H1 (cell line): ENCODE data around the gene PSG2. TPM values are rescaled to one million over a fixed set of nuclear protein-coding genes. Genes with fewer than 3 reads are reported as not detected.

Experiments
- CTCF ChIA-PET: fragments of 300-600 bp; sonication (Branson Sonifier 250); formaldehyde crosslinking; loops from one replicate; lab custom pipeline; 2021; ENCODE audit not compliant: partially characterized antibody; lab: Charles Lee
- POLR2A ChIA-PET: fragments of 300-600 bp; sonication (Branson Sonifier 250); formaldehyde crosslinking; loops from one replicate; lab custom pipeline; 2021; ENCODE audit warnings: inconsistent platforms; ENCODE audit not compliant: partially characterized antibody; lab: Charles Lee
- DNase-seq, 2 experiments: peaks; one replicate each; pipeline versions ENCODE4 v3.0.0 to v3.0.0-alpha.2; 2010 to 2022; ENCODE audit warnings: low spot score in 2 of 2, low read depth in 1 of 2, mixed read lengths in 1 of 2
- FAIRE-seq: peaks from 2 replicates; lab custom pipeline; 2011; peaks lifted over from hg19 to GRCh38; lab: Jason Lieb, UNC
- H2AFZ ChIP-seq: 2 replicates; pipeline ENCODE4 v1.8.1; 2012; ENCODE audit warnings: low read length, inconsistent platforms
- H2AK5ac ChIP-seq: 2 replicates; pipeline ENCODE4 v1.6.1; 2013; ENCODE audit warnings: low read depth, low read length
- H2BK120ac ChIP-seq: replicated peaks from 2 replicates; pipeline ENCODE3; 2013; ENCODE audit warnings: low read depth, low read length, inconsistent platforms
- H2BK12ac ChIP-seq: 2 replicates; pipeline ENCODE4 v1.6.1; 2013; ENCODE audit warnings: low read depth, low read length
- H2BK15ac ChIP-seq: 2 replicates; pipeline ENCODE4 v1.6.1; 2013; ENCODE audit warnings: low read length
- H2BK20ac ChIP-seq: 2 replicates; pipeline ENCODE4 v1.6.1; 2013; ENCODE audit warnings: low read length
- H2BK5ac ChIP-seq: 2 replicates; pipeline ENCODE4 v1.6.1; 2013; ENCODE audit warnings: low read depth, low read length
- H3K14ac ChIP-seq: 2 replicates; pipeline ENCODE4 v1.6.1; 2013; ENCODE audit warnings: inconsistent platforms; ENCODE audit not compliant: insufficient read length
- H3K18ac ChIP-seq: 2 replicates; pipeline ENCODE4 v1.6.1; 2013; ENCODE audit warnings: low read length; ENCODE audit errors: extremely low read depth
- H3K23ac ChIP-seq: 2 replicates; pipeline ENCODE4 v1.6.1; 2013; ENCODE audit warnings: inconsistent platforms; ENCODE audit not compliant: insufficient read length
- H3K23me2 ChIP-seq: 2 replicates; pipeline ENCODE4 v1.6.1; 2013; ENCODE audit warnings: low read depth, low read length
- H3K27ac ChIP-seq: 2 replicates; pipeline ENCODE4 v1.6.1; 2011; ENCODE audit warnings: low read depth, low read length, inconsistent platforms
- H3K27me3 ChIP-seq, 4 experiments: replicated peaks in 1 of 4; 1 replicate in 1 of 4; 2 replicates in 3 of 4; pipeline versions ENCODE4 v1.6.1 to v1.8.1; 2011 to 2013; ENCODE audit warnings: low read length in 3 of 4, mild to moderate bottlenecking in 3 of 4, inconsistent platforms in 2 of 4, mixed read lengths in 2 of 4, moderate library complexity in 1 of 4; ENCODE audit not compliant: control insufficient read depth in 3 of 4, insufficient read depth in 3 of 4; ENCODE audit errors: extremely low read depth in 1 of 4
- H3K36me3 ChIP-seq, 4 experiments: 2 replicates each; pipeline versions ENCODE4 v1.6.1 to v1.8.1; 2011 to 2013; ENCODE audit warnings: mild to moderate bottlenecking in 4 of 4, low read length in 3 of 4, moderate library complexity in 2 of 4, control low read depth in 1 of 4, inconsistent platforms in 1 of 4; ENCODE audit not compliant: insufficient read depth in 4 of 4, control insufficient read depth in 2 of 4
- H3K4ac ChIP-seq: replicated peaks from 2 replicates; pipeline ENCODE3; 2013; ENCODE audit warnings: low read length, low read depth, mixed read lengths, inconsistent platforms; ENCODE audit not compliant: insufficient read length
- H3K4me1 ChIP-seq, 4 experiments: replicated peaks in 1 of 4; 1 replicate in 1 of 4; 2 replicates in 3 of 4; pipeline versions ENCODE4 v1.6.1 to v1.8.1; 2011 to 2013; ENCODE audit warnings: low read length in 3 of 4, inconsistent platforms in 2 of 4, mixed read lengths in 1 of 4; ENCODE audit not compliant: insufficient read depth in 4 of 4, control insufficient read depth in 3 of 4
- H3K4me2 ChIP-seq, 2 experiments: 2 replicates each; pipeline versions ENCODE4 v1.6.1 to v1.8.1; 2011 to 2013; ENCODE audit warnings: low read depth in 2 of 2, low read length in 2 of 2, control low read depth in 1 of 2, inconsistent platforms in 1 of 2, mild to moderate bottlenecking in 1 of 2; ENCODE audit not compliant: insufficient read depth in 1 of 2
- H3K4me3 ChIP-seq, 4 experiments: fragments of 200-600, 300-600 bp in 1 of 4; sonication (generic), shearing (Covaris generic), sonication (Bioruptor Twin) in 1 of 4; 2 replicates each; pipeline versions ENCODE4 v1.5.1 to v1.8.1; 2011 to 2016; ENCODE audit warnings: low read length in 4 of 4, low read depth in 3 of 4, control low read depth in 2 of 4, inconsistent platforms in 2 of 4, mild to moderate bottlenecking in 2 of 4, mixed read lengths in 1 of 4, moderate library complexity in 1 of 4; ENCODE audit not compliant: insufficient read depth in 2 of 4; ENCODE audit errors: extremely low read depth in 1 of 4
- H3K56ac ChIP-seq: replicated peaks from 2 replicates; pipeline ENCODE3; 2013; ENCODE audit warnings: low read depth, mild to moderate bottlenecking, mixed read lengths, low read length, inconsistent platforms; ENCODE audit not compliant: insufficient read length
- H3K79me1 ChIP-seq: 2 replicates; pipeline ENCODE4 v1.6.1; 2013; ENCODE audit warnings: low read depth, low read length, control low read depth
- H3K79me2 ChIP-seq, 2 experiments: 2 replicates each; pipeline versions ENCODE4 v1.6.1 to v1.8.1; 2012 to 2013; ENCODE audit warnings: low read length in 2 of 2, mild to moderate bottlenecking in 2 of 2, inconsistent platforms in 1 of 2; ENCODE audit not compliant: insufficient read depth in 2 of 2, control insufficient read depth in 1 of 2
- H3K9ac ChIP-seq, 4 experiments: replicated peaks in 1 of 4; 1 replicate in 1 of 4; 2 replicates in 3 of 4; pipeline versions ENCODE4 v1.6.1 to v1.8.1; 2011 to 2013; ENCODE audit warnings: low read depth in 3 of 4, low read length in 3 of 4, control low read depth in 2 of 4, mild to moderate bottlenecking in 2 of 4, moderate library complexity in 2 of 4, inconsistent platforms in 1 of 4; ENCODE audit errors: extremely low read depth in 1 of 4
- H3K9me3 ChIP-seq, 2 experiments: 2 replicates each; pipeline versions ENCODE4 v1.6.1 to v1.8.1; 2012 to 2013; ENCODE audit warnings: mild to moderate bottlenecking in 2 of 2, moderate library complexity in 2 of 2, control low read depth in 1 of 2, inconsistent platforms in 1 of 2, low read depth in 1 of 2, low read length in 1 of 2, mixed read lengths in 1 of 2; ENCODE audit not compliant: insufficient read depth in 2 of 2
- H4K20me1 ChIP-seq, 2 experiments: replicated peaks in 1 of 2; 2 replicates each; pipeline versions ENCODE3 to v1.8.1; 2011 to 2013; ENCODE audit warnings: inconsistent platforms in 2 of 2, low read length in 2 of 2, mild to moderate bottlenecking in 1 of 2; ENCODE audit not compliant: insufficient read depth in 2 of 2, control insufficient read depth in 1 of 2
- H4K5ac ChIP-seq: 2 replicates; pipeline ENCODE4 v1.6.1; 2013; ENCODE audit warnings: low read length, low read depth, mixed read lengths, inconsistent platforms; ENCODE audit not compliant: insufficient read length
- H4K8ac ChIP-seq: 2 replicates; pipeline ENCODE4 v1.8.0; 2013; ENCODE audit warnings: mild to moderate bottlenecking, moderate library complexity, low read length, inconsistent platforms; ENCODE audit not compliant: insufficient read depth; ENCODE audit errors: extremely low read depth
- H4K91ac ChIP-seq: replicated peaks from 2 replicates; pipeline ENCODE3; 2013; ENCODE audit warnings: low read length, mixed read lengths, inconsistent platforms; ENCODE audit not compliant: insufficient read length
- CBX8 ChIP-seq: fragments of 300-800, 300-1000 bp; sonication (generic); IDR thresholded peaks from 2 replicates; pipeline ENCODE4 v1.7.1; 2016; ENCODE audit warnings: low read depth, low read length, borderline replicate concordance
- EGR1 ChIP-seq: IDR thresholded peaks from 2 replicates; pipeline ENCODE4 v1.6.1; 2011; ENCODE audit warnings: low read depth, low read length, borderline replicate concordance
- KDM5A ChIP-seq: fragments of 200-600 bp; IDR thresholded peaks from 2 replicates; pipeline ENCODE4 v1.7.1; 2012; ENCODE audit warnings: mild to moderate bottlenecking, low read length, inconsistent platforms, mixed read lengths
- POU5F1 ChIP-seq: IDR thresholded peaks from 2 replicates; pipeline ENCODE4 v1.6.1; 2011; ENCODE audit warnings: low read depth, mild to moderate bottlenecking, low read length, moderate library complexity
- SIN3A ChIP-seq, 2 experiments: IDR thresholded peaks in 1 of 2; conservative IDR thresholded peaks in 1 of 2; 2 replicates each; pipeline ENCODE4 v1.6.1; 2011 to 2012; ENCODE audit warnings: low read length in 2 of 2, improper control_type of control experiment in 1 of 2, low read depth in 1 of 2, mild to moderate bottlenecking in 1 of 2
- SIRT6 ChIP-seq: IDR thresholded peaks from one replicate; pipeline ENCODE4 v1.7.1; 2012; ENCODE audit warnings: low read length, inconsistent platforms
- SUZ12 ChIP-seq: fragments of 200-600 bp; sonication (generic); IDR thresholded peaks from 2 replicates; pipeline ENCODE4 v1.6.1; 2012; ENCODE audit warnings: mild to moderate bottlenecking, inconsistent platforms, low read length, moderate library complexity, mixed read lengths
- WGBS, 2 experiments: shearing (Covaris generic) in 1 of 2; methylation state at CpG; one replicate each; pipeline versions ENCODE4 v1.1.6 to v1.1.7; 2013 to 2015; ENCODE audit warnings: low lambda C conversion rate in 2 of 2, mixed read lengths in 2 of 2, inconsistent platforms in 1 of 2, low coverage in 1 of 2, missing lambda C conversion rate in 1 of 2; ENCODE audit not compliant: insufficient replicate concordance in 2 of 2, insufficient coverage in 1 of 2, insufficient read length in 1 of 2; ENCODE audit errors: extremely low coverage in 1 of 2, missing lambda C conversion rate in 1 of 2; 5-methylcytosine and 5-hydroxymethylcytosine counted together
- polyA plus RNA-seq, 7 experiments: library from polyadenylated mRNA; depleted of rRNA in 3 of 7; stranded (reverse) in 5 of 7; unstranded in 2 of 7; fragments of >200 nt in 5 of 7; fragments of 200-250 nt in 2 of 7; gene quantifications; 1 replicate in 5 of 7; 2 replicates in 1 of 7; 4 replicates in 1 of 7; pipeline versions ENCODE4 v1.2.1 to v1.2.3, GENCODE V29; 2011 to 2013; ENCODE audit warnings: missing spikeins in 2 of 7, mixed read lengths in 2 of 7
- total RNA-seq: library from RNA; stranded (reverse); fragmentation: NEBNext Ultra II Directional; extraction: Animal tissue kit (Norgen Biotek cat#: 25700); gene quantifications from 2 replicates; pipeline ENCODE4 v1.2.1, GENCODE V29; 2021
- TF ChIP-seq, protein P1 (sequence below): IDR thresholded peaks from 2 replicates; pipeline ENCODE4 v1.6.1; 2011; ENCODE audit warnings: low read length, improper control_type of control experiment

The PSG2 gene
- total and polyA plus RNA-seq, 2 of the 8 experiments (the other 6 are each of a cell fraction or from before 2014, with no cell fraction given): not detected

DNA sequence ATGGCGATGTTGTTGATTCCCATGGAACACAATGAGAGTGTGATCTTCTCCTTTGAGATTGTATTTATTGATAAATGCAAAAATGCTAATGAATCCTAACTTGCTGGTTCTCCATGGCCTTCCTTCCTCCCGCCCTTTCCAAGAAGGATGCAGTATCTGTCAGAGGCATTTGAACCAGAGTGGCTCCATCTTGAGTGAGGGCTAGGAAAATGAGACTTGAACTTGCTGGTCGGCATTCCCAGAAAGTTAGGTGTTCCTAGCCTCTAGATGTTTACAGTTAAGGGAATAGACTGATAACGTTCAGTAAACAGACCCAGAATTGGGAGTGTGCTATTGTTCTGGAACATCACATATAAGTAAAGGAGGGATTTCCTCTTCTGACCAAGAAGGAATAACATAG lies 44.2 kb upstream of the PSG2 start:
- CTCF ChIA-PET: no interaction called here
- no peak for FAIRE-seq
- peaks cover 37 to 59% of the 10 kb centered on the region in 2 experiments for H3K9me3 ChIP-seq

More for the DNA sequence above, 44.2 kb upstream of the PSG2 start:
- H2BK12ac ChIP-seq: no peak overlapping the region
- no peak overlapping the region for H3K14ac ChIP-seq
- H3K4ac ChIP-seq: no peak overlapping the region
- no peaks in the 10 kb centered on the region for H4K20me1 ChIP-seq
- no peak overlapping the region for H4K8ac ChIP-seq
- H2BK5ac ChIP-seq: no peak overlapping the region
- no peak overlapping the region for H3K56ac ChIP-seq
- WGBS, 2 experiments: 77% methylated on average over 4 of the region's 4 CpGs; no CpG with 5 or more reads in 1 of the 2 experiments
- no peak overlapping the region for H4K91ac ChIP-seq
- no peaks in the 10 kb centered on the region for H3K27me3 ChIP-seq
- no peaks in the 10 kb centered on the region for H3K4me1 ChIP-seq
- H2BK15ac ChIP-seq: no peak overlapping the region
- H3K4me3 ChIP-seq: no peak overlapping the region
- H3K79me1 ChIP-seq: no peaks in the 10 kb centered on the region
- H3K4me2 ChIP-seq: no peak overlapping the region
- no peaks in the 10 kb centered on the region for H3K23me2 ChIP-seq
- POLR2A ChIA-PET: no interaction called here
- no peaks in the 10 kb centered on the region for H3K36me3 ChIP-seq
- TF ChIP-seq, protein P1, sequence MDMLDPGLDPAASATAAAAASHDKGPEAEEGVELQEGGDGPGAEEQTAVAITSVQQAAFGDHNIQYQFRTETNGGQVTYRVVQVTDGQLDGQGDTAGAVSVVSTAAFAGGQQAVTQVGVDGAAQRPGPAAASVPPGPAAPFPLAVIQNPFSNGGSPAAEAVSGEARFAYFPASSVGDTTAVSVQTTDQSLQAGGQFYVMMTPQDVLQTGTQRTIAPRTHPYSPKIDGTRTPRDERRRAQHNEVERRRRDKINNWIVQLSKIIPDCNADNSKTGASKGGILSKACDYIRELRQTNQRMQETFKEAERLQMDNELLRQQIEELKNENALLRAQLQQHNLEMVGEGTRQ: no peak
- TF ChIP-seq EGR1 (no peak), CBX8 (no peak), KDM5A (no peak), SIRT6 (no peak), SUZ12 (no peak), POU5F1 (no peak), SIN3A (conservative IDR thresholded peaks at IDR 0.05 in 1 of 2, IDR thresholded peaks at IDR 0.05 in 1 of 2; ENCODE audit: low read depth in 1 of 2, low read length in 2 of 2) (no peak)
- H3K79me2 ChIP-seq: no peaks in the 10 kb centered on the region
- no peak overlapping the region for H2BK120ac ChIP-seq
- H3K9ac ChIP-seq: no peak overlapping the region
- H3K18ac ChIP-seq: no peak overlapping the region
- H2AFZ ChIP-seq: no peak overlapping the region
- H3K23ac ChIP-seq: no peak overlapping the region
- no peak overlapping the region for H4K5ac ChIP-seq
- H2BK20ac ChIP-seq: no peak overlapping the region
- no peak overlapping the region for H3K27ac ChIP-seq
- no peak overlapping the region for H2AK5ac ChIP-seq
- no peak for DNase-seq
